RWPE1 (cell line): ENCODE results near the gene DNAJC4.
A peak's percentile ranks its signal among the peaks of the same experiment; 100 is the strongest.

Experiments
- CTCF ChIA-PET: fragments of 350-600 bp; sonication (Branson Sonifier 250); formaldehyde crosslinking; extraction: SDS; loops from one replicate; lab custom pipeline; 2021; lab: Yijun Ruan, JAX
- POLR2A ChIA-PET: fragments of 400-600 bp; formaldehyde crosslinking; extraction: SDS; loops from one replicate; lab custom pipeline; 2020; ENCODE audit warnings: antibody characterized with exemption; ENCODE audit not compliant: low non-redundant PET; lab: Yijun Ruan, JAX
- DNase-seq: peaks from one replicate; pipeline ENCODE4 v3.0.0; 2012; ENCODE audit warnings: low spot score
- H3K27ac ChIP-seq: fragments of 450-650 bp; 2 replicates; pipeline ENCODE4 v1.5.1; 2017
- CTCF ChIP-seq: fragments of 450-650 bp; conservative IDR thresholded peaks from 2 replicates; pipeline ENCODE4 v1.5.1; 2017; ENCODE audit warnings: low read depth, mild to moderate bottlenecking

DNAJC4 gene

GRCh38 chr11:64211181-64211872 is 19.0 kb upstream of the DNAJC4 start:
- no peak for TF ChIP-seq CTCF
- CTCF ChIA-PET, result interaction anchor here (0.9 kb wide), 1 partner anchor 93 kb away, joined by 3 read pairs; no protein-coding TSS in a partner anchor
- H3K27ac ChIP-seq, result 0 out of 2 replicates have a peak overlapping the region, but pooled peaks have one; percentile 4
- POLR2A ChIA-PET, result no interaction called here
- no peak for DNase-seq

DNA sequence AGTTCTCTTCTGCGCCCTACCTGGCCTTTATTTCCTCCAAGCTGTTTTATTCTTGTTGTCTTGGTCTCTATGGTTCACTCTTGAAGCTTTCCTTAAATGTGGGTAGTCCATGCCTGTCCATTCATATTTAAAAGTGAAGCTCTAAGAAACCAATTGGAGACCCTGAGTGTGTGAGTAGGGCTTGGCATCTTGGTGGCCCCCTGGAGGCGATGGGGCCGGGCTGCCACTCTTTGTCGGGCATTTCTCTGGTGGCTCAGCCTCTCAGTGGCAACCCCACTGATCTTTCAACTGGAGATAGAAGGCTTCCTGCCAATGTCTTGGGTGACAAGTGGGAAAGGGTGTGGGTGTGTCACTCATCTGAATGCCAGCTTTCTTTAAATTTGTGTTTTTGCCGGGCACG is 13.5 kb upstream of the DNAJC4 start:
- DNase-seq, result no peak
- CTCF ChIA-PET, result interaction anchor here (0.8 kb wide), 1 partner anchor 84 kb away, joined by 3 read pairs; no protein-coding TSS in a partner anchor
- POLR2A ChIA-PET, result interaction anchor here (0.5 kb wide), 1 partner anchor 10 kb away, joined by 3 read pairs; no protein-coding TSS in a partner anchor
- no peak overlapping the region for H3K27ac ChIP-seq
- no peak for TF ChIP-seq CTCF

- POLR2A ChIA-PET, result no interaction called here
Measured at GRCh38 chr11:64218628-64219353, 11.6 kb upstream of the DNAJC4 start.

DNA sequence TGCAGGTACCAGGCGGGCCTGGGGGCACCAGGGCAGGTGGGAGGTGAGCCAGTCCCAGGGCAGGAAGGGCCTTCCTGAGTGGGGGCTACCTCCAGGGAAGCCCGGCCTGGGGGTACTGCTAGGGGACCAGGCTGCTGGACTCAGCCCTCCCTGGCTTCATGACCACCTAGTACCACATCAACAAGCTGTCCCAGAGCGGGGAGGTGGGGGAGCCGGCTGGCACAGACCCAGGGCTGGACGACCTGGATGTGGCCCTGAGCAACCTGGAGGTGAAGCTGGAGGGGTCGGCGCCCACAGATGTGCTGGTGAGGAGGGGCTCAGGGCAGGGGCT is 11.0 kb upstream of the DNAJC4 start:
- ChIA-PET CTCF (interaction anchor here (1.5 kb wide), 1 partner anchor 15 kb away, joined by 5 read pairs; no protein-coding TSS in a partner anchor), POLR2A (no interaction called here)
- no peak for TF ChIP-seq CTCF
- no peak for DNase-seq
- H3K27ac ChIP-seq, result no peak overlapping the region

More at GRCh38 chr11:64218628-64219353, 11.6 kb upstream of the DNAJC4 start:
- DNase-seq, result no peak
- no peak for TF ChIP-seq CTCF
- CTCF ChIA-PET, result interaction anchor here (1.5 kb wide), 1 partner anchor 14 kb away, joined by 5 read pairs; no protein-coding TSS in a partner anchor
- H3K27ac ChIP-seq, result no peak overlapping the region

GRCh38 chr11:64219755-64220154 is 10.6 kb upstream of the DNAJC4 start:
- POLR2A ChIA-PET, result no interaction called here
- H3K27ac ChIP-seq, result no peak overlapping the region
- CTCF ChIA-PET, result interaction anchor here (1.5 kb wide), 1 partner anchor 15 kb away, joined by 5 read pairs; no protein-coding TSS in a partner anchor
- DNase-seq, result no peak
- TF ChIP-seq CTCF, result no peak

DNA sequence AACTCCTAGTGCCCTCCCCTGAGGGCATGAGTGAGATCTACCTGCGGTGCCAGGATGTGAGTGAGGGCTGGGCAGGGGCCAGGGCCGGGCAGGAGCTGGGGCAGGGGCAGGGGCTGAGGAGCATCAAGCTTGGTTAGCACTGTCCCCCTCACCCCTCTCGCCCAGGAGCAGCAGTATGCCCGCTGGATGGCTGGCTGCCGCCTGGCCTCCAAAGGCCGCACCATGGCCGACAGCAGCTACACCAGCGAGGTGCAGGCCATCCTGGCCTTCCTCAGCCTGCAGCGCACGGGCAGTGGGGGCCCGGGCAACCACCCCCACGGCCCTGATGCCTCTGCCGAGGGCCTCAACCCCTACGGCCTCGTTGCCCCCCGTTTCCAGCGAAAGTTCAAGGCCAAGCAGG is 10.1 kb upstream of the DNAJC4 start:
- ChIA-PET POLR2A (no interaction called here), CTCF (interaction anchor here (1.5 kb wide), 1 partner anchor 16 kb away, joined by 5 read pairs; no protein-coding TSS in a partner anchor)

More for the DNA sequence above, 10.1 kb upstream of the DNAJC4 start:
- no peak for TF ChIP-seq CTCF
- peak overlapping the region; percentile 7; the same call in 1 of the 2 replicates for H3K27ac ChIP-seq
- no peak for DNase-seq
